DND-41 (cell line): Measurements from ENCODE around the gene MRPL34.

Source experiments
- ATAC-seq: fragments of 200-7000 bp; cut with Tn5 transposase; 3 replicates; pipeline ENCODE4 v1.9.1; 2021; ENCODE audit warnings: low read depth; ENCODE audit not compliant: insufficient read depth
- DNase-seq: peaks from one replicate; pipeline ENCODE4 v3.0.0-alpha.2; 2020
- H2AFZ ChIP-seq: 2 replicates; pipeline ENCODE4 v1.6.0; 2012; ENCODE audit warnings: low read depth, low read length
- H3K27ac ChIP-seq: 2 replicates; pipeline ENCODE4 v1.5.1; 2012; ENCODE audit warnings: low read length, inconsistent platforms
- H3K27me3 ChIP-seq: fragments of 200-600 bp; sonication (generic); 2 replicates; pipeline ENCODE4 v1.6.0; 2012; ENCODE audit warnings: low read length, mild to moderate bottlenecking, inconsistent platforms; ENCODE audit not compliant: insufficient read depth, poor library complexity
- H3K36me3 ChIP-seq: 2 replicates; pipeline ENCODE4 v1.5.1; 2012; ENCODE audit warnings: low read length, inconsistent platforms; ENCODE audit not compliant: insufficient read depth
- H3K4me1 ChIP-seq: 2 replicates; pipeline ENCODE4 v1.5.1; 2012; ENCODE audit warnings: mild to moderate bottlenecking, low read length; ENCODE audit not compliant: insufficient read depth
- H3K4me2 ChIP-seq: 2 replicates; pipeline ENCODE4 v1.6.0; 2012; ENCODE audit warnings: mild to moderate bottlenecking, moderate library complexity, low read length, inconsistent platforms; ENCODE audit not compliant: insufficient read depth
- H3K4me3 ChIP-seq, 2 experiments: fragments of 200-600 bp in 1 of 2; shearing (Covaris generic) in 1 of 2; 2 replicates each; pipeline ENCODE4 v1.5.1; 2012 to 2016; ENCODE audit warnings: inconsistent platforms in 2 of 2, low read length in 2 of 2, mild to moderate bottlenecking in 2 of 2, low read depth in 1 of 2, moderate library complexity in 1 of 2
- H3K79me2 ChIP-seq: 2 replicates; pipeline ENCODE4 v1.6.0; 2012; ENCODE audit warnings: low read length, inconsistent platforms; ENCODE audit not compliant: insufficient read depth
- H3K9ac ChIP-seq: 2 replicates; pipeline ENCODE4 v1.6.0; 2012; ENCODE audit warnings: low read depth, mild to moderate bottlenecking, inconsistent platforms, low read length, moderate library complexity
- H3K9me3 ChIP-seq: 2 replicates; pipeline ENCODE4 v1.5.1; 2012; ENCODE audit warnings: low read length, moderate library complexity, mild to moderate bottlenecking, inconsistent platforms; ENCODE audit not compliant: insufficient read depth, severe bottlenecking
- H4K20me1 ChIP-seq: 2 replicates; pipeline ENCODE4 v1.6.0; 2012; ENCODE audit warnings: low read length; ENCODE audit not compliant: insufficient read depth
- EZH2 ChIP-seq: IDR thresholded peaks from 3 replicates; pipeline ENCODE4 v1.6.1; 2012; ENCODE audit warnings: borderline replicate concordance, low read depth, mild to moderate bottlenecking, moderate library complexity, low read length, inconsistent platforms; ENCODE audit not compliant: severe bottlenecking
- TF ChIP-seq, protein P1 (sequence below): IDR thresholded peaks from 2 replicates; pipeline ENCODE4 v1.5.1; 2012; ENCODE audit warnings: borderline replicate concordance, low read length, moderate library complexity, mild to moderate bottlenecking; ENCODE audit not compliant: poor library complexity, severe bottlenecking; ENCODE audit errors: extremely low read depth

MRPL34 gene

DNA sequence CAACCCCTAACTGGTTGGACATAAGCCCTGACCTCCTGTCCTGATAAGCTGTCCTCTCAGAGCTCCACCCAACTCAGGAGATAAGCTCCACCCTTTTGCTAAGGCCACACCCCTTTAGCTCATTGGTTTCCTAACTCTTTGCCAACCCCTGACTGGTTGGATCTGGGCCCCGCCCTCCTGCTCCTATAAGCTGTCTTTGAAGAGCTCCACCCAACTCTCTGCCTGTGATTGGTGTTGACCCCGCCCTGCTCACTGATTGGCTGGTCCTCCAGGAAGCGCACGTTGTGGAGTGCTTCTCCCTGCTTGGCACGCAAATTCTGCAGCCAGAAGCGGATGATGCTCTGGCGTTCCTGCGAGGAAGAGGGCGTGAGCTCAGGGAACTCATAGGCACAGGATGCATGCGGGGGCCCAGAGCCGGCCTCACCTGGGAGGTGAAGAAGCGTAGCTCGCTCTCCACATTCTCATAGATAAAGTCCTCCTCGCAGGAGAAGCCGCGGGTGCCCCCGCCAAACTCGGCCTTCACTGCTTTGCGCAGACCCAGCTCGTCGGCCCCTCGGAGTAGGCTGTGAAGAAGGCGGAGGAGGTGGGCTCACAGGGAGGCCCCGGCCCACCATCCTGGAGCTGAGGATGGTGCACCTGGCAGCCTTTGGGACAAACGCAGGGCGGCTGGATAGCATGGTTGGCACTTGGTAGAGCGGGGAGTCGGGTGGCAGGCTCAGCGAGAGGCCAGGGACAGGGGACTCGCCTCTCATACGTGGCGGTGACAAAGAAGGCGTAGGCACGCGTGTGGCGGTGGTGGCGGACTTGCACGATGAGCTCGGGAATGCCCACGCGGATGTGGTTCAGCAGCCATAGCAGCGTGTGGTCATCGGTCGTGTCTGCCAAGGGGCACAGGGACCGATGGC is 27.3 kb downstream of the MRPL34 start:
- no peak for TF ChIP-seq EZH2
- TF ChIP-seq, protein P1, sequence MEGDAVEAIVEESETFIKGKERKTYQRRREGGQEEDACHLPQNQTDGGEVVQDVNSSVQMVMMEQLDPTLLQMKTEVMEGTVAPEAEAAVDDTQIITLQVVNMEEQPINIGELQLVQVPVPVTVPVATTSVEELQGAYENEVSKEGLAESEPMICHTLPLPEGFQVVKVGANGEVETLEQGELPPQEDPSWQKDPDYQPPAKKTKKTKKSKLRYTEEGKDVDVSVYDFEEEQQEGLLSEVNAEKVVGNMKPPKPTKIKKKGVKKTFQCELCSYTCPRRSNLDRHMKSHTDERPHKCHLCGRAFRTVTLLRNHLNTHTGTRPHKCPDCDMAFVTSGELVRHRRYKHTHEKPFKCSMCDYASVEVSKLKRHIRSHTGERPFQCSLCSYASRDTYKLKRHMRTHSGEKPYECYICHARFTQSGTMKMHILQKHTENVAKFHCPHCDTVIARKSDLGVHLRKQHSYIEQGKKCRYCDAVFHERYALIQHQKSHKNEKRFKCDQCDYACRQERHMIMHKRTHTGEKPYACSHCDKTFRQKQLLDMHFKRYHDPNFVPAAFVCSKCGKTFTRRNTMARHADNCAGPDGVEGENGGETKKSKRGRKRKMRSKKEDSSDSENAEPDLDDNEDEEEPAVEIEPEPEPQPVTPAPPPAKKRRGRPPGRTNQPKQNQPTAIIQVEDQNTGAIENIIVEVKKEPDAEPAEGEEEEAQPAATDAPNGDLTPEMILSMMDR: no peak
- H3K27me3 ChIP-seq: no peaks in the 10 kb centered on the region
- H3K27ac ChIP-seq: no peak overlapping the region
- 0 out of 4 replicates have a peak overlapping the region, but pooled peaks of 1 of the 2 experiments have one; percentile 4 for H3K4me3 ChIP-seq
- ATAC-seq (no peak), DNase-seq (peak; percentile 76)
- H3K36me3 ChIP-seq: peaks cover 7% of the 10 kb centered on the region
- peaks cover 4% of the 10 kb centered on the region; the same call in 1 of the 2 replicates for H4K20me1 ChIP-seq
- H3K9ac ChIP-seq: no peak overlapping the region
- H3K9me3 ChIP-seq: no peaks in the 10 kb centered on the region
- H3K4me1 ChIP-seq: peaks cover 42% of the 10 kb centered on the region
- H3K4me2 ChIP-seq: peak overlapping the region; percentile 33; the same call in 1 of the 2 replicates
- no peak overlapping the region for H2AFZ ChIP-seq
- peaks cover 7% of the 10 kb centered on the region for H3K79me2 ChIP-seq

DNA sequence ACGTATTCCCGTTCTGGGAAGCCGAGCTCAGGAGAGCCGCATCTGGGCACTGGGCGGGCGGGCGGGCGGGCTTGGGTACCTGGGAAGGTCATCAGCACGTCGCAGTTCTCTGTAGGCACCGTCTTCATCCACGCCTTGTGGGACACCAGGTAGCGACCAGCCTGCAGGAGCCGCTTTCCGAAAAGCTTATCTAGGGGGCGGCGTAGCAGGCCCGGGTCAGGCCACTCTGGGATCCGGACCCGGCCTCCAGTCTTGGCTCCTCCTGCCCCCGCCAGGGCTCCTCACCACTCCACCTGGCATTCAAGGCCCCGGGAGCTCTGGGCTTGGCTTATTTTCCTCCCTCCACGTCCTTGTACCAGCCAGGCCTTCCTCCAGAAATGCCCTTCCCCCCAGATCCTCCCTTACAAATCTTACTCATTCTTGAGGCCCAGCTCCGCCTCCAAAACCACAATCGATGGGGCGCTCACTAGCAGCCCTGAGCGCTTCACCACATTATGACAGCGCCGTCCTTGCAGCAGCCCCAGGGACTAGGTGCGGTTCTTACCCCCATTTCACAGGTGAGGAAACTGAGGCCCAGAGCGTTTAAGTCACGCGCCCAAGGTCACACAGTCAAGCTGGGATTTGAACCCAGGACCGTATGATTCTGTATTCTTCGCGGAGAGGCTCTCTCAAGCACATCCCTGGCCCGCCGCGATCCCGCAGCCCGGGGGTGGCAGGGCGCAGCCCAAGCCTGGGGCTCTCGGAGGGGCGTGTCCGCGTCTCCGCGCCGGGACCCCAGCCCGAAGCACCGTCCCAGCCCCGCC is 28.1 kb downstream of the MRPL34 start:
- Histone ChIP-seq H3K36me3 (peaks cover 11% of the 10 kb centered on the region), H3K9ac (peak overlapping the region; percentile 77), H2AFZ (peak overlapping the region; percentile 76), H3K4me1 (peaks cover 50% of the 10 kb centered on the region), H4K20me1 (peaks cover 9% of the 10 kb centered on the region), H3K27me3 (no peaks in the 10 kb centered on the region), H3K4me2 (peak overlapping the region; percentile 99), H3K4me3 (peak overlapping the region; percentile 49 to 75), H3K27ac (peak overlapping the region; percentile 59), H3K79me2 (peaks cover 16% of the 10 kb centered on the region), H3K9me3 (no peaks in the 10 kb centered on the region)
- TF ChIP-seq, protein P1: no peak
- no peak for TF ChIP-seq EZH2
- ATAC-seq (peak; percentile 38), DNase-seq (peak; percentile 85)

DNA sequence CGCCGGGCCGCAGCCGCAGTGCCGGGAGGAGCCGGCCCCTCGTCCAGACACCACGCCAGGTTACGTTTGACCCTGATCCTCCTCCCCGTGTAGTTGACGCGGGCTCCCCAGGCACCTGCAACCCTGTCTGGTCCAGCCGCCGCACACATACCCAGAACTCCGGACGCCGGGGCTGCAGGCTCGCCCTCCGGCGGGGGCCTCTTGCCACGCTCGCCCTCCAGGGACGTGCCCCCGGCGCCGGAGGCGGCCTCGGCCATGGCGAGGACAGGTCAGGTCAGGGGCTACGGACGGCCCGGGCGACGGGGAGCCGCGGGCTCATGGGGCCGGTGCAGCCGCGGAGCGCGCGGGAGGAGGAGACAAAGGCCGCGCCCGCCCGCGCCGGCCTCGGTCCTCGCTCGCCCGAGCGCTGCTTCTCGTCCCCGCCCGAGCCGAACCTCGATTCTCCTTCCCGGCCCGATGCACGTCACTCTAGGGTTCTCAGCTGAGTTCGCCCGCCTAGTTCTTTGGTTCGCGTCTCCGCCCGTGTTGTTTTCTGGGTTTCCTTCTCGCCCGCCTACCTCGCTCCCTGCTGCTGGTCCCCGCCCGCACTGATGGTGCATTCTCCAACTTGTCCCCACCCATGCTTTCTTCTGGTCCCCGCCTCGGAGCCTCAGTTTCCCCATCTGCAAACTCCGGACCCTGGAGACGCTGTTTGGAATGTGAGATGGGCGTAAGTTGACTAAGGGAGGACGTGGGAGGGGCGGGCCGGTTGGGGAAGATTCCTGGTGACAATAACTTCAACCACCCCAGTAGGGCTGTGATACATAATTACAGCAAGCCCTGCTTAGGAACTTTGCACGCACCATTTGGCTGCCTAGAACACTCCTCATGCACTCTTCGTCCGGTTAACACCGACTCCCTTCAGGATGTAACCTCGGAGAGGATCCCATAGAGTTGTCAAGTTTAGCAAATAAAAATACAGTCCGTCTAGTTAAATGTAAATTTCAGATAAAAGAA is 29.0 kb downstream of the MRPL34 start, which contains the start of gene ANO8:
ANO8 (minus strand) TSS at position 442 of the 996 bp plus-strand sequence; CDS start at position 257, 185 bp downstream.
- ATAC-seq: peak; percentile 63
- H2AFZ ChIP-seq: peak within 1 kb of the TSS; percentile 76

More for the DNA sequence above, 29.0 kb downstream of the MRPL34 start, which contains the start of gene ANO8:
- Histone ChIP-seq H3K9me3 (no peaks in the 10 kb centered on the region), H3K4me2 (peak within 1 kb of the TSS; percentile 99), H4K20me1 (peaks cover 9% of the 10 kb centered on the region), H3K79me2 (peaks cover 18% of the 10 kb centered on the region), H3K9ac (peak within 1 kb of the TSS; percentile 77), H3K36me3 (peaks cover 17% of the 10 kb centered on the region), H3K4me3 (peak within 1 kb of the TSS; percentile 49 to 99), H3K27me3 (no peaks in the 10 kb centered on the region), H3K4me1 (peaks cover 56% of the 10 kb centered on the region), H3K27ac (peak within 1 kb of the TSS; percentile 59)
- TF ChIP-seq, protein P1: no peak
- TF ChIP-seq EZH2: no peak
- peak; percentile 99 for DNase-seq
